GM12878 (cell line): Measurements from ENCODE around the gene PAPOLG. TPM values are rescaled to one million over a fixed set of nuclear protein-coding genes. Genes with fewer than 3 reads are reported as not detected.

ENCODE experiments used
- ATAC-seq: fragments of 200-7000 bp; cut with Tn5 transposase; 3 replicates; pipeline ENCODE4 v1.9.1; 2020; ENCODE audit warnings: mild to moderate bottlenecking, moderate library complexity
- BruUV-seq: library from RNA; stranded (reverse); fragments of 400-500 nt; replicated peaks from 2 replicates; lab custom pipeline; 2021; lab: Mats Ljungman, UMichigan
- CTCF ChIA-PET: fragments of 300-600 bp; sonication (Branson Sonifier 250); formaldehyde crosslinking; extraction: SDS; loops from one replicate; lab custom pipeline; 2021; ENCODE audit warnings: inconsistent platforms; lab: Yijun Ruan, JAX
- POLR2A ChIA-PET: fragments of 350-600 bp; formaldehyde crosslinking; extraction: SDS; loops from one replicate; lab custom pipeline; 2021; ENCODE audit warnings: inconsistent platforms; lab: Charles Lee
- RAD21 ChIA-PET: fragments of 300-600 bp; sonication (Branson Sonifier 250); formaldehyde crosslinking; loops from one replicate; lab custom pipeline; 2023; ENCODE audit warnings: antibody characterized with exemption; ENCODE audit not compliant: unreplicated experiment; lab: Charles Lee
- SMC1A ChIA-PET: fragments of 300-600 bp; sonication (Branson Sonifier 250); formaldehyde crosslinking; loops from one replicate; lab custom pipeline; 2023; ENCODE audit not compliant: unreplicated experiment, uncharacterized antibody; lab: Charles Lee
- DNase-seq: peaks from one replicate; pipeline ENCODE4 v3.0.0-alpha.2; 2011; ENCODE audit warnings: low read depth, low spot score
- FAIRE-seq: peaks from 3 replicates; lab custom pipeline; 2011; peaks lifted over from hg19 to GRCh38; lab: Jason Lieb, UNC
- H2AFZ ChIP-seq: 2 replicates; pipeline ENCODE4 v1.6.0; 2011; ENCODE audit warnings: low read depth, low read length, control low read depth; ENCODE audit not compliant: control insufficient read depth
- H3K27ac ChIP-seq: 2 replicates; pipeline ENCODE4 v1.5.1; 2011; ENCODE audit warnings: control low read depth; ENCODE audit not compliant: control insufficient read depth, insufficient read depth
- H3K27me3 ChIP-seq, 2 experiments: replicated peaks in 1 of 2; 2 replicates each; pipeline versions ENCODE4 v1.6.0 to v1.6.1; 2011; ENCODE audit warnings: low read length in 1 of 2; ENCODE audit not compliant: control insufficient read depth in 2 of 2, insufficient read depth in 2 of 2
- H3K36me3 ChIP-seq, 2 experiments: 2 replicates each; pipeline ENCODE4 v1.5.1; 2011; ENCODE audit warnings: low read length in 1 of 2; ENCODE audit not compliant: control insufficient read depth in 2 of 2, insufficient read depth in 2 of 2
- H3K4me1 ChIP-seq: 2 replicates; pipeline ENCODE4 v1.6.1; 2011; ENCODE audit warnings: mild to moderate bottlenecking, low read length, moderate library complexity, mixed read lengths; ENCODE audit not compliant: control insufficient read depth, insufficient read depth
- H3K4me2 ChIP-seq: 2 replicates; pipeline ENCODE4 v1.6.0; 2011; ENCODE audit warnings: control low read depth; ENCODE audit not compliant: control insufficient read depth, insufficient read depth
- H3K4me3 ChIP-seq: fragments of 200-600 bp; sonication (generic); 2 replicates; pipeline ENCODE4 v1.5.1; 2016
- H3K79me2 ChIP-seq: 2 replicates; pipeline ENCODE4 v1.6.0; 2011; ENCODE audit warnings: low read length; ENCODE audit not compliant: control insufficient read depth, insufficient read depth
- H3K9ac ChIP-seq: 2 replicates; pipeline ENCODE4 v1.8.0; 2011; ENCODE audit warnings: low read length, control low read depth, mixed read lengths; ENCODE audit not compliant: control insufficient read depth, insufficient read depth
- H3K9me3 ChIP-seq: replicated peaks from 3 replicates; pipeline ENCODE4 v1.5.1; 2011; ENCODE audit warnings: mild to moderate bottlenecking, low read length; ENCODE audit not compliant: control insufficient read depth, insufficient read depth
- H4K20me1 ChIP-seq: 2 replicates; pipeline ENCODE4 v1.6.0; 2011; ENCODE audit not compliant: control insufficient read depth, insufficient read depth
- DPF2 ChIP-seq: fragments of 450-650 bp; IDR thresholded peaks from 2 replicates; pipeline ENCODE4 v1.6.1; 2017; ENCODE audit warnings: mild to moderate bottlenecking
- HDGF ChIP-seq: fragments of 450-650 bp; IDR thresholded peaks from 2 replicates; pipeline ENCODE4 v1.6.1; 2016; ENCODE audit warnings: antibody characterized with exemption
- NR2C2 ChIP-seq: IDR thresholded peaks from 2 replicates; pipeline ENCODE4 v1.6.1; 2011; ENCODE audit warnings: borderline replicate concordance, low read depth; ENCODE audit not compliant: control insufficient read depth, insufficient read length
- ZNF207 ChIP-seq: fragments of 450-650 bp; IDR thresholded peaks from 2 replicates; pipeline ENCODE4 v1.6.1; 2014; ENCODE audit warnings: antibody characterized with exemption, mild to moderate bottlenecking, borderline replicate concordance
- ZNF217 ChIP-seq: fragments of 450-650 bp; IDR thresholded peaks from 2 replicates; pipeline ENCODE4 v1.6.1; 2017; ENCODE audit warnings: antibody characterized with exemption, mild to moderate bottlenecking
- ZNF24 ChIP-seq: fragments of 450-650 bp; IDR thresholded peaks from 2 replicates; pipeline ENCODE4 v1.6.1; 2017; ENCODE audit warnings: antibody characterized with exemption, mild to moderate bottlenecking
- ZNF622 ChIP-seq: fragments of 450-650 bp; IDR thresholded peaks from 2 replicates; pipeline ENCODE4 v1.6.1; 2017; ENCODE audit warnings: mild to moderate bottlenecking, inconsistent platforms
- WGBS: methylation state at CpG from one replicate; pipeline ENCODE4 v1.1.6; 2016; ENCODE audit warnings: low lambda C conversion rate; ENCODE audit not compliant: insufficient replicate concordance, insufficient coverage; ENCODE audit errors: missing lambda C conversion rate; 5-methylcytosine and 5-hydroxymethylcytosine counted together
- in situ Hi-C: fragments of 300-500 bp; cut with MboI; formaldehyde crosslinking; loops from 9 replicates; pipeline ENCODE4 v1.14.3; 2018; ENCODE audit warnings: mixed read lengths
- intact Hi-C: fragments of 100-400 bp; cut with micrococcal nuclease; formaldehyde crosslinking; loops from one replicate; pipeline ENCODE4 v1.14.2; 2022; ENCODE audit not compliant: unreplicated experiment
- polyA plus RNA-seq, 11 experiments: library from polyadenylated mRNA; depleted of rRNA in 4 of 11; unstranded in 6 of 11; stranded (reverse) in 5 of 11; fragments of >200 nt; fragmentation: Nextera tagmentation in 4 of 11; fragmentation: Illumina TruSeq in 1 of 11; extraction: Ambion mirVana in 4 of 11; extraction: Trizol in 1 of 11; gene quantifications; 1 replicate in 1 of 11; 2 replicates in 10 of 11; pipeline versions ENCODE4 v1.2.1 to v1.2.3, GENCODE V29; 2011 to 2016; ENCODE audit warnings: inconsistent platforms in 2 of 11, missing spikeins in 2 of 11, low read depth in 1 of 11
- total RNA-seq, 4 experiments: library from RNA; depleted of rRNA in 3 of 4; stranded (reverse); fragments of >200 nt in 3 of 4; fragmentation: Illumina TruSeq in 1 of 4; extraction: Trizol in 1 of 4; gene quantifications; 2 replicates each; pipeline versions ENCODE4 v1.2.1 to v1.2.3, GENCODE V29; 2013 to 2021

PAPOLG gene
- total and polyA plus RNA-seq, 10 of the 15 experiments (the other 5 are each of a cell fraction or from before 2014, with no cell fraction given), result 4.2 to 15.8 (median 10.7) TPM

GRCh38 chr2:60735496-60736250 lies 20.4 kb upstream of the PAPOLG start:
- ChIA-PET SMC1A (interaction anchor here (0.6 kb wide), 1 partner anchor 23 kb away, joined by 3 read pairs; no protein-coding TSS in a partner anchor), CTCF (interaction anchor here (0.8 to 1.1 kb wide), 3 partner anchors 11 to 30 kb away, joined by 3 read pairs; no protein-coding TSS in a partner anchor), RAD21 (no interaction called here), POLR2A (no interaction called here)
- ATAC-seq (peak; percentile 33), FAIRE-seq (no peak), DNase-seq (no peak)
- WGBS, result 9% methylated on average over 37 of the region's 46 CpGs
- in situ Hi-C loops, result no loop called here
- intact Hi-C loops, result no loop called here
- H3K4me1 ChIP-seq, result no peaks in the 10 kb centered on the region
- H3K4me3 ChIP-seq, result peak overlapping the region; percentile 28; the same call in 1 of the 2 replicates
- no peak overlapping the region for H3K27ac ChIP-seq
- H4K20me1 ChIP-seq, result no peaks in the 10 kb centered on the region
- peaks cover 1 to 9% of the 10 kb centered on the region in 2 experiments; a peak in 3 of 4 replicates for H3K27me3 ChIP-seq
- no peaks in the 10 kb centered on the region for H3K79me2 ChIP-seq
- no peak overlapping the region for H3K9ac ChIP-seq
- H2AFZ ChIP-seq, result 0 out of 2 replicates have a peak overlapping the region, but pooled peaks have one; percentile 21
- BruUV-seq, result no TSS peak
- H3K36me3 ChIP-seq, result no peaks in the 10 kb centered on the region
- H3K4me2 ChIP-seq, result peak overlapping the region; percentile 15
- H3K9me3 ChIP-seq, result no peaks in the 10 kb centered on the region; the same call in 2 of the 3 replicates
- TF ChIP-seq ZNF207, result no peak
- TF ChIP-seq ZNF622, result no peak
- TF ChIP-seq ZNF217, result no peak
- no peak for TF ChIP-seq ZNF24
- TF ChIP-seq NR2C2, result no peak
- TF ChIP-seq DPF2, result no peak
- no peak for TF ChIP-seq HDGF
- TF ChIP-seq, all 136 proteins: peak for 0
